SU-DHL-6 (cell line): ENCODE results near the gene PRKD2.

Source experiments
- H2AFZ ChIP-seq: fragments of 200-600 bp; sonication (generic); 2 replicates; pipeline ENCODE4 v1.6.1; 2014; ENCODE audit warnings: low read depth, mild to moderate bottlenecking, moderate library complexity, mixed read lengths, antibody characterized with exemption, low read length; ENCODE audit not compliant: severe bottlenecking
- H3F3A ChIP-seq: fragments of 200-600 bp; shearing (Covaris generic); 2 replicates; pipeline ENCODE4 v1.6.0; 2016; ENCODE audit warnings: antibody characterized with exemption, mild to moderate bottlenecking; ENCODE audit not compliant: insufficient read depth
- H3K27ac ChIP-seq: fragments of 200-600 bp; sonication (generic); 2 replicates; pipeline ENCODE4 v1.5.1; 2016; ENCODE audit warnings: low read depth, mild to moderate bottlenecking, low read length, moderate library complexity, mixed read lengths
- H3K27me3 ChIP-seq: fragments of 200-600 bp; sonication (generic), shearing (Covaris generic); 2 replicates; pipeline ENCODE4 v1.6.0; 2014; ENCODE audit warnings: mild to moderate bottlenecking, low read length
- H3K36me3 ChIP-seq: fragments of 200-600 bp; sonication (generic); 2 replicates; pipeline ENCODE4 v1.6.1; 2014; ENCODE audit warnings: mild to moderate bottlenecking, low read length, mixed read lengths
- H3K4me2 ChIP-seq: fragments of 300-600, 200-600 bp; shearing (Covaris generic), sonication (generic); 2 replicates; pipeline ENCODE4 v1.6.0; 2014; ENCODE audit warnings: low read length, low read depth, mild to moderate bottlenecking; ENCODE audit not compliant: poor library complexity, severe bottlenecking
- H3K4me3 ChIP-seq: fragments of 200-600 bp; sonication (generic); 2 replicates; pipeline ENCODE4 v1.5.1; 2014; ENCODE audit warnings: antibody characterized with exemption, low read length, mild to moderate bottlenecking, mixed read lengths; ENCODE audit not compliant: insufficient read depth, poor library complexity, severe bottlenecking
- H3K79me2 ChIP-seq: fragments of 200-600 bp; sonication (generic); 2 replicates; pipeline ENCODE4 v1.6.1; 2014; ENCODE audit warnings: mild to moderate bottlenecking, low read length, moderate library complexity; ENCODE audit not compliant: insufficient read depth
- H3K9ac ChIP-seq: fragments of 200-600 bp; sonication (generic); 2 replicates; pipeline ENCODE4 v1.7.0; 2014; ENCODE audit warnings: mild to moderate bottlenecking, low read length
- H3K9me2 ChIP-seq: fragments of 200-600 bp; sonication (generic); replicated peaks from 2 replicates; pipeline ENCODE4 v1.6.1; 2014; ENCODE audit warnings: low read length; ENCODE audit not compliant: insufficient read depth
- H3K9me3 ChIP-seq: fragments of 200-600 bp; sonication (generic); 2 replicates; pipeline ENCODE4 v1.6.1; 2014; ENCODE audit warnings: low read length, mixed read lengths; ENCODE audit not compliant: insufficient read depth
- H4K20me1 ChIP-seq: fragments of 200-600 bp; sonication (generic); 2 replicates; pipeline ENCODE4 v1.6.1; 2014; ENCODE audit warnings: low read depth, mild to moderate bottlenecking, antibody characterized with exemption, low read length, moderate library complexity, mixed read lengths
- CTCF ChIP-seq: fragments of 200-600 bp; sonication (generic); IDR thresholded peaks from one replicate; pipeline ENCODE4 v1.5.1; 2017; ENCODE audit warnings: antibody characterized with exemption, mild to moderate bottlenecking, low read length, moderate library complexity; ENCODE audit not compliant: insufficient read depth, poor library complexity, severe bottlenecking
- EZH2phosphoT487 ChIP-seq: fragments of 200-600 bp; sonication (generic), shearing (Covaris generic); conservative IDR thresholded peaks from 2 replicates; pipeline ENCODE4 v1.6.1; 2018; ENCODE audit warnings: mild to moderate bottlenecking, antibody characterized with exemption, low read length, moderate library complexity, mixed read lengths

PRKD2 gene

GRCh38 chr19:46725036-46725820, 8.3 kb upstream of the PRKD2 start:
- no peaks in the 10 kb centered on the region for H4K20me1 ChIP-seq
- H3K27me3 ChIP-seq, result no peaks in the 10 kb centered on the region
- H3K4me3 ChIP-seq, result no peak overlapping the region
- no peaks in the 10 kb centered on the region; the same call in 1 of the 2 replicates for H3K79me2 ChIP-seq
- no peak overlapping the region for H2AFZ ChIP-seq
- H3K27ac ChIP-seq, result no peak overlapping the region
- TF ChIP-seq CTCF (no peak), EZH2phosphoT487 (no peak)
- no peak overlapping the region for H3K4me2 ChIP-seq
- H3K9ac ChIP-seq, result no peak overlapping the region
- no peaks in the 10 kb centered on the region for H3K36me3 ChIP-seq
- H3K9me3 ChIP-seq, result no peaks in the 10 kb centered on the region
- no peaks in the 10 kb centered on the region for H3K9me2 ChIP-seq
- no peaks in the 10 kb centered on the region for H3F3A ChIP-seq

- no peak overlapping the region for H3K4me2 ChIP-seq
- no peak overlapping the region for H3K4me3 ChIP-seq
- peaks cover 7% of the 10 kb centered on the region for H3F3A ChIP-seq
- no peaks in the 10 kb centered on the region; the same call in 1 of the 2 replicates for H3K79me2 ChIP-seq
- H3K9me2 ChIP-seq, result no peaks in the 10 kb centered on the region
- no peaks in the 10 kb centered on the region for H3K27me3 ChIP-seq
- H3K27ac ChIP-seq, result no peak overlapping the region
- H3K36me3 ChIP-seq, result no peaks in the 10 kb centered on the region
- no peak for TF ChIP-seq EZH2phosphoT487
- no peak for TF ChIP-seq CTCF
- no peak overlapping the region for H3K9ac ChIP-seq
- H2AFZ ChIP-seq, result no peak overlapping the region
- no peaks in the 10 kb centered on the region for H4K20me1 ChIP-seq
- H3K9me3 ChIP-seq, result no peaks in the 10 kb centered on the region
These were observed 7.6 kb upstream of the PRKD2 start for GRCh38 chr19:46724468-46724867.

GRCh38 chr19:46723471-46723870, 6.6 kb upstream of the PRKD2 start:
- Histone ChIP-seq H3K36me3 (no peaks in the 10 kb centered on the region), H3K9me3 (no peaks in the 10 kb centered on the region), H3K9me2 (no peaks in the 10 kb centered on the region), H4K20me1 (no peaks in the 10 kb centered on the region), H2AFZ (no peak overlapping the region), H3F3A (peaks cover 17% of the 10 kb centered on the region), H3K27me3 (no peaks in the 10 kb centered on the region), H3K79me2 (no peaks in the 10 kb centered on the region; the same call in 1 of the 2 replicates), H3K27ac (no peak overlapping the region), H3K4me2 (no peak overlapping the region), H3K4me3 (no peak overlapping the region), H3K9ac (no peak overlapping the region)
- no peak for TF ChIP-seq CTCF
